OCI-LY3 (cell line): ENCODE data around the gene ADH4.

Source experiments
- H2AFZ ChIP-seq: fragments of 200-600, 300-600 bp; shearing (Covaris generic); 2 replicates; pipeline ENCODE4 v1.6.0; 2014; ENCODE audit warnings: antibody characterized with exemption, low read depth, low read length
- H3K27ac ChIP-seq: fragments of 200-600, 300-600 bp; sonication (generic); 2 replicates; pipeline ENCODE4 v1.5.1; 2014; ENCODE audit warnings: mild to moderate bottlenecking, low read length, moderate library complexity, mixed read lengths
- H3K27me3 ChIP-seq: fragments of 200-600, 300-600 bp; sonication (generic); 2 replicates; pipeline ENCODE4 v1.6.1; 2014; ENCODE audit warnings: low read depth, low read length, mixed read lengths
- H3K36me3 ChIP-seq: fragments of 200-600, 300-600 bp; sonication (generic); replicated peaks from 2 replicates; pipeline ENCODE3; 2014; ENCODE audit warnings: low read depth, low read length, mixed read lengths
- H3K4me1 ChIP-seq: fragments of 300-600, 200-600 bp; sonication (generic); 2 replicates; pipeline ENCODE4 v1.6.1; 2014; ENCODE audit warnings: low read length, mixed read lengths
- H3K4me2 ChIP-seq: fragments of 200-600, 300-600 bp; sonication (generic); 2 replicates; pipeline ENCODE4 v1.6.1; 2014; ENCODE audit warnings: low read length, mixed read lengths
- H3K4me3 ChIP-seq: fragments of 300-600, 200-600 bp; sonication (generic); 2 replicates; pipeline ENCODE4 v1.5.1; 2014; ENCODE audit warnings: antibody characterized with exemption, mild to moderate bottlenecking, low read length, moderate library complexity
- H3K79me2 ChIP-seq: fragments of 300-600, 200-600 bp; shearing (Covaris generic); 2 replicates; pipeline ENCODE4 v1.6.1; 2014; ENCODE audit warnings: mild to moderate bottlenecking, low read length, mixed read lengths
- H3K9ac ChIP-seq: fragments of 300-600, 200-600 bp; shearing (Covaris generic); 2 replicates; pipeline ENCODE4 v1.6.0; 2014; ENCODE audit warnings: mild to moderate bottlenecking, low read length, moderate library complexity
- H3K9me3 ChIP-seq: fragments of 200-600, 300-600 bp; shearing (Covaris generic); 2 replicates; pipeline ENCODE4 v1.6.1; 2014; ENCODE audit warnings: low read length, mixed read lengths; ENCODE audit not compliant: insufficient read depth
- H4K20me1 ChIP-seq: fragments of 200-600, 300-600 bp; sonication (generic); 2 replicates; pipeline ENCODE4 v1.6.1; 2016; ENCODE audit warnings: low read length, mixed read lengths; ENCODE audit not compliant: insufficient read depth
- CTCF ChIP-seq: fragments of 200-600, 300-600 bp; sonication (generic); IDR thresholded peaks from 2 replicates; pipeline ENCODE4 v1.5.1; 2014; ENCODE audit warnings: antibody characterized with exemption, low read length, low read depth
- EZH2phosphoT487 ChIP-seq: fragments of 200-600 bp; shearing (Covaris generic); IDR thresholded peaks from 2 replicates; pipeline ENCODE4 v1.6.1; 2018; ENCODE audit warnings: antibody characterized with exemption, mixed run types, low read depth

The ADH4 gene

GRCh38 chr4:99076292-99076976, 67.7 kb downstream of the ADH4 start:
- Histone ChIP-seq H3K4me1 (no peaks in the 10 kb centered on the region), H3K4me2 (no peak overlapping the region), H3K27me3 (no peaks in the 10 kb centered on the region), H3K27ac (no peak overlapping the region), H3K79me2 (no peaks in the 10 kb centered on the region), H3K9me3 (no peaks in the 10 kb centered on the region), H4K20me1 (no peaks in the 10 kb centered on the region), H3K9ac (no peak overlapping the region), H3K4me3 (no peak overlapping the region), H3K36me3 (peaks cover 55% of the 10 kb centered on the region), H2AFZ (no peak overlapping the region)
- TF ChIP-seq EZH2phosphoT487 (no peak), CTCF (no peak)

- Histone ChIP-seq H3K79me2 (no peaks in the 10 kb centered on the region), H3K4me2 (no peak overlapping the region), H3K9me3 (no peaks in the 10 kb centered on the region), H3K36me3 (peaks cover 45% of the 10 kb centered on the region), H3K4me1 (no peaks in the 10 kb centered on the region), H4K20me1 (no peaks in the 10 kb centered on the region), H3K4me3 (no peak overlapping the region), H3K27ac (no peak overlapping the region), H3K27me3 (no peaks in the 10 kb centered on the region), H3K9ac (no peak overlapping the region), H2AFZ (no peak overlapping the region)
- TF ChIP-seq CTCF (no peak), EZH2phosphoT487 (no peak)
Observed at GRCh38 chr4:99074816-99075215, 69.3 kb downstream of the ADH4 start.
